SK-N-SH (cell line): ENCODE results near the gene IQSEC1. TPM values are rescaled to one million over a fixed set of nuclear protein-coding genes. Genes with fewer than 3 reads are reported as not detected.

Experiments
- CTCF ChIA-PET: fragments of 300-600, 350-600 bp; formaldehyde crosslinking; extraction: SDS; loops from one replicate; lab custom pipeline; 2021; lab: Yijun Ruan, JAX
- POLR2A ChIA-PET: fragments of 350-600 bp; sonication (Branson Sonifier 250); formaldehyde crosslinking; extraction: SDS; loops from one replicate; lab custom pipeline; 2020; ENCODE audit warnings: antibody characterized with exemption, inconsistent platforms; lab: Yijun Ruan, JAX
- DNase-seq: peaks from one replicate; pipeline ENCODE4 v3.0.0; 2012
- H2AFZ ChIP-seq: fragments of 200-600 bp; sonication (generic); 2 replicates; pipeline ENCODE4 v1.8.1; 2016; ENCODE audit warnings: antibody characterized with exemption, mild to moderate bottlenecking, low read depth
- H3F3A ChIP-seq: fragments of 200-600 bp; sonication (generic); replicated peaks from 2 replicates; pipeline ENCODE3; 2016; ENCODE audit warnings: antibody characterized with exemption, mild to moderate bottlenecking; ENCODE audit not compliant: insufficient read depth
- H3K27ac ChIP-seq, 2 experiments: fragments of 200-500 bp in 1 of 2; fragments of 200-600 bp in 1 of 2; sonication (Bioruptor generic) in 1 of 2; sonication (generic), shearing (Covaris generic) in 1 of 2; 2 replicates each; pipeline versions ENCODE4 v1.5.1 to v1.6.1; 2014 to 2016; ENCODE audit warnings: low read depth in 2 of 2, inconsistent platforms in 1 of 2, low read length in 1 of 2, mild to moderate bottlenecking in 1 of 2, mixed read lengths in 1 of 2
- H3K27me3 ChIP-seq: fragments of 200-600 bp; sonication (generic), shearing (Covaris generic); 2 replicates; pipeline ENCODE4 v1.6.1; 2016; ENCODE audit warnings: mixed run types; ENCODE audit not compliant: insufficient read depth
- H3K36me3 ChIP-seq, 2 experiments: fragments of 200-500 bp in 1 of 2; fragments of 200-600 bp in 1 of 2; sonication (Bioruptor generic) in 1 of 2; sonication (generic) in 1 of 2; replicated peaks in 1 of 2; 2 replicates each; pipeline versions ENCODE3 to v1.5.1; 2014 to 2016; ENCODE audit warnings: low read length in 1 of 2, mild to moderate bottlenecking in 1 of 2; ENCODE audit not compliant: insufficient read depth in 2 of 2, control insufficient read depth in 1 of 2
- H3K4me1 ChIP-seq, 2 experiments: fragments of 200-500 bp in 1 of 2; fragments of 200-600 bp in 1 of 2; sonication (Bioruptor generic) in 1 of 2; sonication (generic), shearing (Covaris generic) in 1 of 2; 2 replicates each; pipeline versions ENCODE4 v1.5.1 to v1.6.1; 2014 to 2016; ENCODE audit warnings: low read depth in 1 of 2, low read length in 1 of 2, mixed run types in 1 of 2; ENCODE audit not compliant: insufficient read depth in 2 of 2, control insufficient read depth in 1 of 2
- H3K4me2 ChIP-seq: fragments of 200-600 bp; sonication (generic), shearing (Covaris generic); 2 replicates; pipeline ENCODE4 v1.6.1; 2017; ENCODE audit warnings: mixed run types
- H3K4me3 ChIP-seq, 2 experiments: fragments of 200-500 bp in 1 of 2; fragments of 200-600 bp in 1 of 2; sonication (Bioruptor generic) in 1 of 2; sonication (generic), shearing (Covaris generic) in 1 of 2; 2 replicates each; pipeline versions ENCODE4 v1.5.1 to v1.8.1; 2014 to 2016; ENCODE audit warnings: low read depth in 2 of 2, inconsistent platforms in 1 of 2, low read length in 1 of 2, mild to moderate bottlenecking in 1 of 2, mixed read lengths in 1 of 2, moderate library complexity in 1 of 2
- H3K79me2 ChIP-seq: fragments of 200-600 bp; sonication (generic); 2 replicates; pipeline ENCODE4 v1.8.1; 2017; ENCODE audit warnings: mild to moderate bottlenecking; ENCODE audit not compliant: insufficient read depth
- H3K9ac ChIP-seq: fragments of 200-600 bp; sonication (generic); 2 replicates; pipeline ENCODE4 v1.6.1; 2017; ENCODE audit warnings: mixed run types
- H3K9me2 ChIP-seq: fragments of 200-600 bp; sonication (generic); 2 replicates; pipeline ENCODE4 v1.6.1; 2017; ENCODE audit warnings: mixed run types
- H3K9me3 ChIP-seq: fragments of 200-600 bp; sonication (generic); 2 replicates; pipeline ENCODE4 v1.6.1; 2017; ENCODE audit warnings: mixed run types, mild to moderate bottlenecking, moderate library complexity
- H4K20me1 ChIP-seq: fragments of 200-600 bp; sonication (generic); 2 replicates; pipeline ENCODE4 v1.6.1; 2017; ENCODE audit warnings: mild to moderate bottlenecking, mixed run types; ENCODE audit not compliant: insufficient read depth
- EP300 ChIP-seq, 2 experiments: IDR thresholded peaks; 2 replicates each; pipeline versions ENCODE4 v1.4.0 to v1.6.1; 2012; ENCODE audit warnings: borderline replicate concordance in 1 of 2, low read depth in 1 of 2, low read length in 1 of 2
- EZH2phosphoT487 ChIP-seq: fragments of 200-600 bp; sonication (generic); IDR thresholded peaks from 2 replicates; pipeline ENCODE4 v1.6.1; 2017; ENCODE audit warnings: low read depth, mixed run types, mild to moderate bottlenecking, antibody characterized with exemption, moderate library complexity, borderline replicate concordance
- FOSL2 ChIP-seq: IDR thresholded peaks from 2 replicates; pipeline ENCODE4 v1.4.0; 2012; ENCODE audit warnings: low read depth, mild to moderate bottlenecking, moderate library complexity, borderline replicate concordance
- FOXJ3 ChIP-seq: sonication (generic); formaldehyde crosslinking; IDR thresholded peaks from 2 replicates; pipeline ENCODE4 v1.5.1; 2020; ENCODE audit warnings: mild to moderate bottlenecking, missing genetic modification reagents
- FOXM1 ChIP-seq: IDR thresholded peaks from 2 replicates; pipeline ENCODE4 v1.4.0; 2012; ENCODE audit warnings: low read depth, mild to moderate bottlenecking
- GATA2 ChIP-seq: sonication (generic); formaldehyde crosslinking; IDR thresholded peaks from 2 replicates; pipeline ENCODE4 v1.5.0; 2020; ENCODE audit warnings: mild to moderate bottlenecking, missing genetic modification reagents
- IRF3 ChIP-seq: fragments of 150-350 bp; IDR thresholded peaks from 2 replicates; pipeline ENCODE4 v1.6.1; 2016; ENCODE audit warnings: mild to moderate bottlenecking, low read depth, low read length
- JUND ChIP-seq: IDR thresholded peaks from 2 replicates; pipeline ENCODE4 v1.4.0; 2012
- MAX ChIP-seq: IDR thresholded peaks from 2 replicates; pipeline ENCODE4 v1.4.0; 2012; ENCODE audit warnings: low read depth
- NFIC ChIP-seq: IDR thresholded peaks from 2 replicates; pipeline ENCODE4 v1.4.0; 2012; ENCODE audit warnings: borderline replicate concordance
- PBX3 ChIP-seq: IDR thresholded peaks from 2 replicates; pipeline ENCODE4; 2012
- POLR2AphosphoS5 ChIP-seq: IDR thresholded peaks from 2 replicates; pipeline ENCODE4 v1.6.1; 2012; ENCODE audit warnings: low read depth, low read length
- RCOR1 ChIP-seq: fragments of 150-350 bp; IDR thresholded peaks from 2 replicates; pipeline ENCODE4 v1.6.1; 2017; ENCODE audit warnings: antibody characterized with exemption, low read length
- SIN3A ChIP-seq: IDR thresholded peaks from 2 replicates; pipeline ENCODE4 v1.6.1; 2012; ENCODE audit warnings: low read depth, mild to moderate bottlenecking, low read length, moderate library complexity, borderline replicate concordance
- SMC3 ChIP-seq: IDR thresholded peaks from 2 replicates; pipeline ENCODE4 v1.6.1; 2012; ENCODE audit warnings: low read depth, low read length, improper control_type of control experiment
- TCF12 ChIP-seq: IDR thresholded peaks from 2 replicates; pipeline ENCODE4 v1.4.0; 2012
- USF1 ChIP-seq: IDR thresholded peaks from 2 replicates; pipeline ENCODE4 v1.4.0; 2012; ENCODE audit warnings: low read depth, borderline replicate concordance
- USF2 ChIP-seq: fragments of 150-350 bp; IDR thresholded peaks from 2 replicates; pipeline ENCODE4 v1.6.1; 2017; ENCODE audit warnings: antibody characterized with exemption, low read length, low read depth, borderline replicate concordance
- whole genome bisulfite sequencing: methylation state at CpG from one replicate; pipeline ENCODE4 v1.1.6; 2017; ENCODE audit warnings: low lambda C conversion rate; 5-methylcytosine and 5-hydroxymethylcytosine counted together
- polyA plus RNA-seq, 3 experiments: library from polyadenylated mRNA; depleted of rRNA; stranded (reverse); fragments of >200 nt; gene quantifications; 2 replicates each; pipeline ENCODE4 v1.2.3, GENCODE V29; 2012

The IQSEC1 gene
- polyA plus RNA-seq, 1 of the 3 experiments (the other 2 are of a cell fraction), result 6.2 TPM

GRCh38 chr3:12929801-12930200, 143.4 kb downstream of the IQSEC1 start (continued):
- TF ChIP-seq MAX, result no peak
- no peak for TF ChIP-seq TCF12
- TF ChIP-seq GATA2, result no peak
- no peak for TF ChIP-seq FOXJ3 (CRISPR knock-in tag)
- TF ChIP-seq IRF3, result no peak
- no peak for TF ChIP-seq NFIC

- ChIA-PET POLR2A (no interaction called here), CTCF (no interaction called here)
- Histone ChIP-seq H3K4me2 (no peak overlapping the region), H3K4me1 (peaks cover 0 to 21% of the 10 kb centered on the region in 2 experiments; a peak in 1 of 4 replicates), H3K9ac (no peak overlapping the region), H3F3A (no peaks in the 10 kb centered on the region), H3K27me3 (no peaks in the 10 kb centered on the region), H2AFZ (no peak overlapping the region), H3K9me2 (no peaks in the 10 kb centered on the region), H3K36me3 (peaks cover 0 to 38% of the 10 kb centered on the region in 2 experiments), H3K79me2 (no peaks in the 10 kb centered on the region), H3K4me3 (no peak overlapping the region), H4K20me1 (peaks cover 20% of the 10 kb centered on the region; the same call in 1 of the 2 replicates), H3K27ac (no peak overlapping the region), H3K9me3 (no peaks in the 10 kb centered on the region)
- WGBS, result 96% methylated on average over 6 of the region's 7 CpGs
- no peak for DNase-seq
- TF ChIP-seq PBX3, result no peak
- no peak for TF ChIP-seq SIN3A
- no peak for TF ChIP-seq EP300 (IDR thresholded peaks at IDR 0.05; ENCODE audit: borderline replicate concordance in 1 of 2, low read depth in 1 of 2, low read length in 1 of 2)
- no peak for TF ChIP-seq FOSL2
- no peak for TF ChIP-seq FOXM1
- TF ChIP-seq NFIC, result no peak
- no peak for TF ChIP-seq JUND
- no peak for TF ChIP-seq EZH2phosphoT487
- no peak for TF ChIP-seq RCOR1
- TF ChIP-seq USF1, result no peak
- no peak for TF ChIP-seq POLR2AphosphoS5
- TF ChIP-seq USF2, result no peak
- TF ChIP-seq SMC3, result no peak
These were observed 146.6 kb downstream of the IQSEC1 start for GRCh38 chr3:12926660-12927059.
